ENCODE results near the gene PCMTD2.

PCMTD2 gene

DNA sequence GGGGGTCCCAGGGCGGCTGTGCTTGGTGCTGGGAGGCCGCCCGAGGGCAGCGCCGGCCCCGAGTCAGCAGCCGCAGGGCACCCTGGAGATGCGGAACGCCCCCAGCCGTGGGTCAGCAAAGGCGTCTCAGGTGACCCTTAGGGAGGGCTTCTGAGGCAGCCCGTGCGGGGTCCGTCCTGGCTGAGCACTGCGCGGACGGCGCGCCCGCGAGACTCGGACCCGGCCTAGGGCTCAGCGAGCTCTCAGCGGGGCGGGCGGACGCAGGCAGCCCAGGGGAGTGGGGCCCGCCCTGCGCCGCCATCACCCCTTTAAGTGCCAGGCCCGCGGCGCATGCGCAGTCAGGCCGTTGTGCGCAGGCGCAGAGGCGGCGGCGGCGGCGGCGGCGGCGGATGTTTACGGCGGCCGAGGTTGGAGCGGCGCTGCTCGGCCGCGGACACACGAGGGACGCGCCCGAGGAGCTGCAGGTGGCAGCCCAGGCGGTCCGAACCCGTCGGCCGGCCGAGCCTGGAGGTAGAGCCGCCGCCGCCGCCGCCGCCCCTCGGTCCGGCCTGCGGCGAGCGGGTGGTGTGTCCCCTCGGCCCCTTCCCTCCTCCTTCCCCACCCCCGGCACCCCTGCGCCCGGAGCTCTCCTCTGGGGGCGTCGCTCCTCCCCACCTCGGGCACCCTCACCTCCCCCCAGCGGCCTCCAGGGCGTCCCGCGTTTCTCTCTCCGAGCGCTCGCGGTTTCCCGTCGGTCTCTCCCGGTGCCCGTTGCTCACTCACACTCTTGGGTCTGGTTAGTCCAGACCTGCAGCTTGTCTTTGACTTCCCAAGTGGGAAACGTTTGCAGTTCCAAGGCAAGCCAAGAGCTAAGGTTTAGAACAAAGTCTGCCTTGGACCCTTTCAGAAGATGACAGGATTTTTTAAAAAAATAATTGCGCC is at the start of gene PCMTD2:
Gene PCMTD2 (plus strand): TSS at position 388 of the 921 bp plus-strand sequence. CDS start 4,218 bp downstream, outside the sequence.
- DNase-seq (ENCODE audit: low spot score) = peak; percentile 87

GRCh38 chr20:64206614-64207013 is 48.9 kb upstream of the PCMTD2 start:
- DNase-seq (ENCODE audit: low spot score) = no peak

GRCh38 chr20:64207641-64208590 is 47.6 kb upstream of the PCMTD2 start:
- no peak for DNase-seq (ENCODE audit: low spot score)

- no peak for DNase-seq (ENCODE audit: low spot score)
Measured at GRCh38 chr20:64209148-64209547, 46.4 kb upstream of the PCMTD2 start.

GRCh38 chr20:64210656-64211369 is 44.7 kb upstream of the PCMTD2 start:
- DNase-seq (ENCODE audit: low spot score) = no peak

DNA sequence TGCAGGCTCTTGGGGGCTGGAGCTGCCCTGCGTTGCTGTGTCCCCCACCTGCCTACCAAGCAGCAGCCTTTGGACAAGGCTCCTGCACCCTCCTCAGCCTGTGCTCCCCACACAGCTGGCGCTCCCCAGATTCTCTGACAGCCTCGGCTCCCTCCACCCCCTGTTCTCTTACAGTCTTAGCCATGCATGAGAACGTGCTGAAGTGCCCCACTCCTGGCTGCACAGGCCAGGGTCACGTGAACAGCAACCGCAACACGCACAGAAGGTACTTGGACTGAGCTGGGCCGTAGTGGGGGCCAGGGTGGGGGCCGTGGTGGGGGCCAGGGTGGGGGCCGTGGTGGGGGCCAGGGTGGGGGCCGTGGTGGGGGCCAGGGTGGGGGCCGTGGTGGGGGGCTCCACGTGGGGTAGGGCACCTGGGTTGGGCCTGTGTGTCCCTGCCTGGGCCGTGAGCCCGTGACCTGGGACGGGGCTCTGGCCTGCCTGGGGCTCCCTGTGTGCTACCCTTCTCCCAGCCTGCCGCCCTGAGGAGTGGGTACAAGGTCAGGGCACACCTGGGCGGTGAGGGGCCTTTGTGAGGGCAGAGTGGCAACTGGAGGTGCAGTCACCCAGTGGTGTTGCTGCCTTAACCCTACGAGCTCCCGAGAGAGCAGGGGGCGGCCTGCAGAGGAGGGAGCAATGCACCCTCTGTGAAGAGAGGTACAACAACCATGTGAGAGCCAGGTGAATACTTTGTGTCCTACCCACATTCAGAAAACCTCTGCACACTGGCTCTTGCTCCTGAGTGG is 43.5 kb upstream of the PCMTD2 start:
- no peak for DNase-seq (ENCODE audit: low spot score)

- DNase-seq (ENCODE audit: low spot score) = no peak
Measured at GRCh38 chr20:64212755-64213154, 42.8 kb upstream of the PCMTD2 start.

GRCh38 chr20:64214113-64214512 is 41.4 kb upstream of the PCMTD2 start:
- no peak for DNase-seq (ENCODE audit: low spot score)

- DNase-seq (ENCODE audit: low spot score) = no peak
Measured at GRCh38 chr20:64214952-64215351, 40.6 kb upstream of the PCMTD2 start.

DNA sequence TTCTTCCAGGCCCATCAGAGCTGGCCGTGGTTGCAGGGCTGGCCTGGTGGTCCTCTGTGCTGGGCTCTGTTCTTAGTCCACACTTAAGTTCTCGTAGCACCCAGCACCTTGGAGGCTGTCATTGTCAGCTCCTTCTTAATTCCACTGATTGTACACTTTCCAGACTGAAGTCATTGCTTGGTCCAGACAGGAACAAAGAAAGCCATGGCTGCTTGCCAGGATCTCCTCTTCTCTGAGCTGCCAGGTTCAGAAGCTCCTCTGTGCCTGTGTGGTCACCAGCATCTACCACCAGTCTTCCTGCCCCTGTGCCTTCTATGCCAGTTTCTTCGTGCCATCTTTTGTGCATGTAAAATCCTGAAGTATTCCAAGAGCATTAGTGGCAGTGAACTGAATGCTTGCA is 39.5 kb upstream of the PCMTD2 start:
- DNase-seq (ENCODE audit: low spot score) = no peak

GRCh38 chr20:64216910-64217309 is 38.6 kb upstream of the PCMTD2 start:
- DNase-seq (ENCODE audit: low spot score) = no peak

DNA sequence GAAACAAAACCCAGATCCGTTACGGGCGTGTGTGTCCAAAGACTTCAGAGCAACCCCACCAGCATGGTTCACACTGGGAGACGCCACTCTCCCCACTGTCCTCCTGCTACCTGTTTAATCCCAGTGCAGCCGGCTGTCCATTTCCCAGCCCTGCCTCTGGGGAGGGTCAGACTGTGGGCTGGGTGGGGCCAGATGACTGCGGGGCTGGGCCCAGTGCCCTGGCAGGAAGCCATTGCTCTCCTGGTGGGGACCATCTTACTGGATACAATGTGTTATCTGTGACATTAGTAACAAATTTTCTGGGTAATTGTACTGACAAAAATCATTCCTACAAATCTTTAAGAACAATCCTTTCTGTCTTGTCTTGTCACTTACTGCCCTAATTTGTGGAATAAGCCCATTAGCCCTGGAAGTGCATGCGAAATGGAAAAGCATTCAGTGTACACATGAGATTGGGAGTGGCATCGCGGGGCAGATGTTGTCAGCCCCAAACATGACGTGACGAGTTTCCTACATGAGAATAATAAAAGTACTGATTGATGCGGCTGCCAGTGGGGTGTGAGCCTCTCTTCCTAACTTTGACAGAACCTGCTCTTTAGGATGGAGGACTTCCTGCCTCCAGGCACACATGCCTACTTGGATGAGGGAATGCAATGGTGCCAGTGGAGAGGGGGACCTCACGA is 37.9 kb upstream of the PCMTD2 start:
- DNase-seq (ENCODE audit: low spot score) = no peak

DNA sequence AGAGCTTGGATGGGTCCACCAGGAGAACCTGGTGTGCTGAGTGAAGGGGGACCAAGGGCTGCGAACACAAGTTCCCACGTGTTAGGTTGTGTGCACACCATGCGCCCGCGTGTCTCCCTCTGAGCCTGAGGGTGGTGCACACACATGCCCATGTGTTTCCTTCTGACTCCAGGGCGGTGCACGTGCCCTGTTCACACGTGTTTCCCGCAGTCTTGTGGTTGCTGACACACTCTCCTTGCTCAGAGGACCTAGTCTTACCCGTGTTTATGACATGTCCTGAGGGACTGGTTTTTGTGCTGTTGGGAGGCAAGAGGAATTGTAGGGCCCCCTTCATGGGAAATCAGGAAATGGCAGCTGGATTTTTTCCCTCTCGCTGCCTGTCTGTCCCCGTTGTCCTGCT is 36.3 kb upstream of the PCMTD2 start:
- no peak for DNase-seq (ENCODE audit: low spot score)

- DNase-seq (ENCODE audit: low spot score) = no peak
Measured at GRCh38 chr20:64219730-64220129, 35.8 kb upstream of the PCMTD2 start.

DNA sequence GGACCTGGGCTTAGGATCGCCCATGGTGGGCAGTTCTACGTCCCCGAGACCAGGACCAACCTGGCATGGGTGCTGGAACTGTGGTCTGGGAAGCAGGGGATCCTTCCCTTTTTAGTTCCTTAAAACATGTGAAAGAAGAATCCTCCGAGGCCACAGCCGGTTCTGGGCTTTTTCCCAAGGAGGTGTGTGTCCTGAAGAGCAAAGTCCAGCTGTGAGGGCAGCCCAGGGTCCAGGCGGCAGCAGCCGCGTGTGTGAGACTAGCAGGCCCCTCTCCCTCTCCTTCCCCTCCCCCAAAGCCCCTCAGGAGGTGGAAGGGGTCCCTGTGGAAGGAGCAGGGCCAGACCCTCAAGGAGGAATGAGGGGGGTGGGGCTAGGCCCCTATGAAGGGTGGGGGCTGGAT is 35.1 kb upstream of the PCMTD2 start:
- no peak for DNase-seq (ENCODE audit: low spot score)

DNA sequence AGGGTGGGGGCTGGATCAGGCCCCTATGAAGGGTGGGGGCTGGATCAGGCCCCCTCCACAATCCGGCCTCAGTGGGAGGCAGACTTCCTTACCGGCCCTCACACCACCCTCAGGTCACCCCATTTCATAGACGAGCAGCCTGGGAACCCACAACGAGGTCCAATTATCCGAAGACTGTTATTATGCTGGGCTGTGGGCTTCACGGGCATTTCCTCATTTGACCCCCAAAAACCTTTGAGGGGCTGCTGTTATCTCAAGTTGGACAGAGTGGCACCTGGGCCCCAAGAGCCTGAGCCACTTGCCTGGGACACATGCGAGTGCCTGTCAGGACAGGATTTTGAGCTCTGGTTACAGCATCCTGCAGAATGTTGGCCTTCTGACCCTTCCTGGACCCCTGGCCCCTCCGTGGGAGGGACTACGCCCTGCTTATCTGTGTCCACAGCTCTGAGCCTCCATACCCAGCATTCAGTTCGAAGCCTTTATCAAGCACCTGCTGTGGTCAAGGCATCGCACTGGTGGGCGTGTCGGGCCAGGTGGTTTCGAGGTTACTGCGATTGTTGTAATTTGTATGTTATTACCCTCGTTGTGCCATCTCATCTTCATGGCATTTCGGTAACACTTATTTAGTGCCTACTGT is 34.5 kb upstream of the PCMTD2 start:
- no peak for DNase-seq (ENCODE audit: low spot score)

DNA sequence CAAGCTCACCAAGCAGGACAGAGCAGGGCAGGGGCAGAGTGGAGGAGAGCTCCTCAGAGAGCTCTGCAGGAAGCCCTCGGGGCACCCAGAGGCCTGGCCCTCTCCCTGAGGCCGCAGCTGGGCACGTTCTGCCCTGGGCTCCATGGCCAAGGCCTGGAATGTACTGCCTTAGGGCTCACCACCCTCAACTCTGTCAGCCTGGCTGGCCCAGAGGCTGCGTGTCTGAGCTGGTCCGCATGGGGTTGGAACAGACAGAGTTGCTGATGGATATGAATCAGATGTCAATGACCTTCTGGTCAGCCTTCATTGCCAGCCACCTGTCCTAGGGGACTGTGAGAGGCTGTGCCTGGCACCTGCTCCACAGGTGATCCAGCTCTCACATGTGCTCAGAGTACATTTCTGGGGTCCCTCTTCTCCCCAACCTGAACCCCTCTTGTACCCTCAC is 33.2 kb upstream of the PCMTD2 start:
- DNase-seq (ENCODE audit: low spot score) = no peak

GRCh38 chr20:64222851-64223525 is 32.6 kb upstream of the PCMTD2 start:
- DNase-seq (ENCODE audit: low spot score) = no peak

- no peak for DNase-seq (ENCODE audit: low spot score)
Measured at GRCh38 chr20:64223526-64224067, 32.0 kb upstream of the PCMTD2 start.
